ENCODE data around the gene AURKAIP1. TPM values are rescaled to one million over a fixed set of nuclear protein-coding genes. Genes with fewer than 3 reads are reported as not detected.

AURKAIP1 gene
- polyA plus RNA-seq, 1 donor from 2014 or later = 104 TPM

- no peak for TF ChIP-seq EP300 (conservative IDR thresholded peaks at IDR 0.05; ENCODE audit: poor library complexity, severe bottlenecking)
- TF ChIP-seq SMC3 (conservative IDR thresholded peaks at IDR 0.05; ENCODE audit: poor library complexity) = no peak
- no peak for TF ChIP-seq TAF1 (IDR thresholded peaks at IDR 0.05; ENCODE audit: low read depth)
- no peak for TF ChIP-seq EZH2 (IDR thresholded peaks at IDR 0.05; ENCODE audit: borderline replicate concordance, insufficient read depth, low read length, poor library complexity, severe bottlenecking)
- TF ChIP-seq RAD21 (conservative IDR thresholded peaks at IDR 0.05) = no peak
- TF ChIP-seq CTCF (IDR thresholded peaks at IDR 0.05; ENCODE audit: poor library complexity, severe bottlenecking) = no peak
- TF ChIP-seq REST (IDR thresholded peaks at IDR 0.05; ENCODE audit: borderline replicate concordance) = no peak
- TF ChIP-seq MXI1 (conservative IDR thresholded peaks at IDR 0.05; ENCODE audit: poor library complexity, severe bottlenecking) = no peak
- TF ChIP-seq POLR2AphosphoS5 (IDR thresholded peaks at IDR 0.05) = no peak
- H3F3A ChIP-seq (ENCODE audit: insufficient read depth, low read length, poor library complexity, severe bottlenecking) = no peaks in the 10 kb centered on the region
- peak overlapping the region; percentile 76 for H3K4me3 ChIP-seq (ENCODE audit: low read length)
- no peaks in the 10 kb centered on the region for H3K9me3 ChIP-seq (ENCODE audit: low read length)
- H3K9me2 ChIP-seq (ENCODE audit: insufficient read depth, low read length) = no peaks in the 10 kb centered on the region
- H2AFZ ChIP-seq (ENCODE audit: low read depth, low read length) = no peak overlapping the region
- peak overlapping the region; percentile 84 for H3K9ac ChIP-seq (ENCODE audit: low read length)
- H3K27ac ChIP-seq (ENCODE audit: low read length) = no peak overlapping the region
- no peaks in the 10 kb centered on the region for H3K36me3 ChIP-seq (ENCODE audit: insufficient read depth, low read length)
- peak overlapping the region; percentile 98 for H3K4me2 ChIP-seq (ENCODE audit: low read length)
- H3K79me2 ChIP-seq (replicated peaks; ENCODE audit: insufficient read depth, low read length) = peaks cover 36% of the 10 kb centered on the region
- no peaks in the 10 kb centered on the region for H3K27me3 ChIP-seq (ENCODE audit: insufficient read depth, low read depth, low read length)
- H4K20me1 ChIP-seq (ENCODE audit: insufficient read depth) = no peaks in the 10 kb centered on the region
Measured at GRCh38 chr1:1400576-1401456, 25.8 kb upstream of the AURKAIP1 start.

- Histone ChIP-seq H3K9me3 (ENCODE audit: low read length) (no peaks in the 10 kb centered on the region), H3K27me3 (ENCODE audit: insufficient read depth, low read depth, low read length) (no peaks in the 10 kb centered on the region), H3K79me2 (replicated peaks; ENCODE audit: insufficient read depth, low read length) (peaks cover 33% of the 10 kb centered on the region), H3K36me3 (ENCODE audit: insufficient read depth, low read length) (no peaks in the 10 kb centered on the region), H3K4me2 (ENCODE audit: low read length) (peak overlapping the region; percentile 98), H3K27ac (ENCODE audit: low read length) (peak overlapping the region; percentile 80), H3K4me3 (ENCODE audit: low read length) (peak overlapping the region; percentile 76), H3K9me2 (ENCODE audit: insufficient read depth, low read length) (no peaks in the 10 kb centered on the region), H2AFZ (ENCODE audit: low read depth, low read length) (no peak overlapping the region), H3K9ac (ENCODE audit: low read length) (peak overlapping the region; percentile 84), H4K20me1 (ENCODE audit: insufficient read depth) (no peaks in the 10 kb centered on the region), H3F3A (ENCODE audit: insufficient read depth, low read length, poor library complexity, severe bottlenecking) (no peaks in the 10 kb centered on the region)
- no peak for TF ChIP-seq CTCF (IDR thresholded peaks at IDR 0.05; ENCODE audit: poor library complexity, severe bottlenecking)
Measured at GRCh38 chr1:1399872-1400575, 25.0 kb upstream of the AURKAIP1 start.

Data from neural cell (in vitro differentiated cells).